ENCODE data around the gene POLD3. TPM values are rescaled to one million over a fixed set of nuclear protein-coding genes. Genes with fewer than 3 reads are reported as not detected.

Gene POLD3
- total RNA-seq, 3 donors from 2014 or later (not counting 1 experiment from before 2014, with no cell fraction given) = 9.4 to 10.6 (median 9.6) TPM

- H3K4me1 Mint-ChIP-seq = no peaks in the 10 kb centered on the region
- H3K9me3 Mint-ChIP-seq = no peaks in the 10 kb centered on the region
- DNase-seq (no peak), ATAC-seq (no peak)
- Histone ChIP-seq H3K27me3 (ENCODE audit: control insufficient read depth, insufficient read depth, low read length) (no peaks in the 10 kb centered on the region), H3K4me1 (ENCODE audit: control insufficient read depth, insufficient read depth, low read length) (no peaks in the 10 kb centered on the region), H3K9me3 (ENCODE audit: control insufficient read depth, insufficient read depth, low read length) (no peaks in the 10 kb centered on the region), H3K36me3 (ENCODE audit: control insufficient read depth, insufficient read depth, low read length) (peaks cover 54% of the 10 kb centered on the region), H3K27ac (ENCODE audit: low read length) (no peak overlapping the region), H3K4me3 (ENCODE audit: low read length) (no peak overlapping the region)
- no peak overlapping the region for H3K4me3 Mint-ChIP-seq
- no peaks in the 10 kb centered on the region for H3K36me3 Mint-ChIP-seq
- 88% methylated on average over 1 of the region's 1 CpG for WGBS (ENCODE audit: insufficient coverage)
- TF ChIP-seq, protein P1, sequence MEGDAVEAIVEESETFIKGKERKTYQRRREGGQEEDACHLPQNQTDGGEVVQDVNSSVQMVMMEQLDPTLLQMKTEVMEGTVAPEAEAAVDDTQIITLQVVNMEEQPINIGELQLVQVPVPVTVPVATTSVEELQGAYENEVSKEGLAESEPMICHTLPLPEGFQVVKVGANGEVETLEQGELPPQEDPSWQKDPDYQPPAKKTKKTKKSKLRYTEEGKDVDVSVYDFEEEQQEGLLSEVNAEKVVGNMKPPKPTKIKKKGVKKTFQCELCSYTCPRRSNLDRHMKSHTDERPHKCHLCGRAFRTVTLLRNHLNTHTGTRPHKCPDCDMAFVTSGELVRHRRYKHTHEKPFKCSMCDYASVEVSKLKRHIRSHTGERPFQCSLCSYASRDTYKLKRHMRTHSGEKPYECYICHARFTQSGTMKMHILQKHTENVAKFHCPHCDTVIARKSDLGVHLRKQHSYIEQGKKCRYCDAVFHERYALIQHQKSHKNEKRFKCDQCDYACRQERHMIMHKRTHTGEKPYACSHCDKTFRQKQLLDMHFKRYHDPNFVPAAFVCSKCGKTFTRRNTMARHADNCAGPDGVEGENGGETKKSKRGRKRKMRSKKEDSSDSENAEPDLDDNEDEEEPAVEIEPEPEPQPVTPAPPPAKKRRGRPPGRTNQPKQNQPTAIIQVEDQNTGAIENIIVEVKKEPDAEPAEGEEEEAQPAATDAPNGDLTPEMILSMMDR (IDR thresholded peaks at IDR 0.05) = no peak
- intact Hi-C loops (cut with micrococcal nuclease) = no loop called here
- H3K27me3 Mint-ChIP-seq (ENCODE audit: low read depth in 2 of 2) = no peaks in the 10 kb centered on the region
- no peak overlapping the region for H3K27ac Mint-ChIP-seq
Observed at GRCh38 chr11:74615311-74615710, 22.9 kb downstream of the POLD3 start.

- Mint-ChIP-seq H3K4me3 (no peak overlapping the region), H3K36me3 (no peaks in the 10 kb centered on the region), H3K27me3 (ENCODE audit: low read depth in 2 of 2) (no peaks in the 10 kb centered on the region), H3K9me3 (no peaks in the 10 kb centered on the region), H3K27ac (no peak overlapping the region), H3K4me1 (no peaks in the 10 kb centered on the region)
- Histone ChIP-seq H3K36me3 (ENCODE audit: control insufficient read depth, insufficient read depth, low read length) (peaks cover 59% of the 10 kb centered on the region), H3K4me3 (ENCODE audit: low read length) (no peak overlapping the region), H3K27me3 (ENCODE audit: control insufficient read depth, insufficient read depth, low read length) (no peaks in the 10 kb centered on the region), H3K9me3 (ENCODE audit: control insufficient read depth, insufficient read depth, low read length) (no peaks in the 10 kb centered on the region), H3K4me1 (ENCODE audit: control insufficient read depth, insufficient read depth, low read length) (no peaks in the 10 kb centered on the region), H3K27ac (ENCODE audit: low read length) (no peak overlapping the region)
- 100% methylated on average over 3 of the region's 3 CpGs for WGBS (ENCODE audit: insufficient coverage)
- TF ChIP-seq, protein P1 (IDR thresholded peaks at IDR 0.05) = no peak
- no peak for DNase-seq
- ATAC-seq = no peak
- intact Hi-C loops (cut with micrococcal nuclease) = no loop called here
Observed at GRCh38 chr11:74615988-74616387, 23.6 kb downstream of the POLD3 start.

DNA sequence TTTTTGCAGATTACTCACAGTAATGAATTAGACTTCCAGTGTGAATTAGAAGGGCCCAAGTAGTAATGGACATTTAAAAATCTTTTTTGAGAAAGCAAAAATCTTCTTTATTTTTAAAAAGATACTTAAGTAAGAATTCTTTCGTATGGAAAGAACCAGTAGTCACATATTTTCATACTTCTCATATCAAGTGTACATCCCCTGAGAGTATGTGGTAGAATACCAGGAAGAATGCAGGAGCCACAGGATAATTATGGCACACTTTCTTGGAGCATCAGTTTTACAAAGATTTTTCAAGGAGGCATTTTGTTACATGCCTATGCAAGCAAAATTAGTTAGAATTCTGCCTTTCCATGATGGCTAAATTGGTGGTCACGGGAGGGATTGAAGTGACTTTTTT, 28.1 kb downstream of the POLD3 start:
- Histone ChIP-seq H3K27ac (ENCODE audit: low read length) (no peak overlapping the region), H3K9me3 (ENCODE audit: control insufficient read depth, insufficient read depth, low read length) (no peaks in the 10 kb centered on the region), H3K4me1 (ENCODE audit: control insufficient read depth, insufficient read depth, low read length) (no peaks in the 10 kb centered on the region), H3K4me3 (ENCODE audit: low read length) (no peak overlapping the region), H3K36me3 (ENCODE audit: control insufficient read depth, insufficient read depth, low read length) (peaks cover 28% of the 10 kb centered on the region), H3K27me3 (ENCODE audit: control insufficient read depth, insufficient read depth, low read length) (no peaks in the 10 kb centered on the region)
- Mint-ChIP-seq H3K4me1 (no peaks in the 10 kb centered on the region), H3K4me3 (no peak overlapping the region), H3K9me3 (no peaks in the 10 kb centered on the region), H3K36me3 (no peaks in the 10 kb centered on the region), H3K27me3 (ENCODE audit: low read depth in 2 of 2) (no peaks in the 10 kb centered on the region), H3K27ac (no peak overlapping the region)
- TF ChIP-seq, protein P1 (IDR thresholded peaks at IDR 0.05) = no peak
- WGBS (ENCODE audit: insufficient coverage) = 100% methylated on average over 1 of the region's 2 CpGs
- no peak for ATAC-seq
- no peak for DNase-seq
- intact Hi-C loops (cut with micrococcal nuclease) = no loop called here

DNA sequence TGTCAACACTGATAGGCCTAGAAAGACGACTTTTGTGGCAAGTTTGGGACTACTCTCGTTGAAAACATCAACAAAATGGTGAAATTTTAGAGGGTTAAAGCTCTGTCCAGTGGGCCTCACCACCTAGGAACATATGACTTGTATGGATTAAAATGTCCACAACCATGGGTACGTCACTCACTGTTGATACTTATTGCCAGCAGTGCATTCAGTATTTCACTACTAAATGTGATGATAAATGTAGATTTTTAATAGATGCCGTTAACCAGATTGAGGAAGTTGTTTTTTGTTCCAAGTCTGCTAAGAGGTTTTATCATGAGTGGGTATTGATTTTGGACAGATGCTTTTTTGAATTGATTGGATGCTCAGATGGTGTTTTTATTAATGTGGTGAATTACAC, 33.7 kb downstream of the POLD3 start:
- WGBS (ENCODE audit: insufficient coverage) = 96% methylated on average over 4 of the region's 4 CpGs
- no peaks in the 10 kb centered on the region for H3K4me1 ChIP-seq (ENCODE audit: control insufficient read depth, insufficient read depth, low read length)
- no peak overlapping the region for H3K27ac ChIP-seq (ENCODE audit: low read length)
- Mint-ChIP-seq H3K4me1 (peaks cover 0 to 9% of the 10 kb centered on the region in 2 donors), H3K4me3 (no peak overlapping the region), H3K27ac (no peak overlapping the region), H3K27me3 (ENCODE audit: low read depth in 2 of 2) (no peaks in the 10 kb centered on the region), H3K9me3 (no peaks in the 10 kb centered on the region), H3K36me3 (no peaks in the 10 kb centered on the region)
- H3K4me3 ChIP-seq (ENCODE audit: low read length) = no peak overlapping the region
- H3K36me3 ChIP-seq (ENCODE audit: control insufficient read depth, insufficient read depth, low read length) = peaks cover 14% of the 10 kb centered on the region
- intact Hi-C loops (cut with micrococcal nuclease) = no loop called here
- TF ChIP-seq, protein P1 (IDR thresholded peaks at IDR 0.05) = no peak
- no peaks in the 10 kb centered on the region for H3K27me3 ChIP-seq (ENCODE audit: control insufficient read depth, insufficient read depth, low read length)
- H3K9me3 ChIP-seq (ENCODE audit: control insufficient read depth, insufficient read depth, low read length) = no peaks in the 10 kb centered on the region
- DNase-seq (no peak), ATAC-seq (no peak)
